Mesothelial cell of epicardium (in vitro differentiated cells): ENCODE data around the gene CENPE. TPM values are rescaled to one million over a fixed set of nuclear protein-coding genes. Genes with fewer than 3 reads are reported as not detected.
"Not testable (repeated sequence)": the region's sequence is repeated elsewhere in the genome, so short reads cannot be mapped to it uniquely, and the experiment has no call there.

Experiments
- DNase-seq, 2 experiments: peaks; one replicate each; pipeline ENCODE4 v3.0.0; 2021; ENCODE audit warnings: low spot score in 2 of 2; ENCODE audit not compliant: unreplicated experiment in 2 of 2
- H3K27ac Mint-ChIP-seq: 2 replicates; pipeline ENCODE4 v1.8.0; 2021; ENCODE audit warnings: mixed read lengths
- H3K27me3 Mint-ChIP-seq: 2 replicates; pipeline ENCODE4 v1.8.0; 2021; ENCODE audit warnings: low read depth, mixed read lengths
- H3K36me3 Mint-ChIP-seq: 2 replicates; pipeline ENCODE4 v1.8.0; 2021; ENCODE audit warnings: mixed read lengths
- H3K4me1 Mint-ChIP-seq: 2 replicates; pipeline ENCODE4 v1.8.0; 2021; ENCODE audit warnings: mixed read lengths
- H3K4me3 Mint-ChIP-seq: 2 replicates; pipeline ENCODE4 v1.8.0; 2021; ENCODE audit warnings: mild to moderate bottlenecking, moderate library complexity, mixed read lengths
- H3K9me3 Mint-ChIP-seq: 2 replicates; pipeline ENCODE4 v1.8.0; 2021; ENCODE audit warnings: mixed read lengths
- total RNA-seq: library from RNA; stranded (reverse); gene quantifications from 3 replicates; pipeline ENCODE4 v1.2.1, GENCODE V29; 2021
- TF ChIP-seq, protein P1 (sequence below): fragments of 200-600 bp; sonication (generic); IDR thresholded peaks from one replicate; pipeline ENCODE4 v1.5.0; 2021; ENCODE audit warnings: antibody characterized with exemption; ENCODE audit not compliant: unreplicated experiment

The CENPE gene, protein sequence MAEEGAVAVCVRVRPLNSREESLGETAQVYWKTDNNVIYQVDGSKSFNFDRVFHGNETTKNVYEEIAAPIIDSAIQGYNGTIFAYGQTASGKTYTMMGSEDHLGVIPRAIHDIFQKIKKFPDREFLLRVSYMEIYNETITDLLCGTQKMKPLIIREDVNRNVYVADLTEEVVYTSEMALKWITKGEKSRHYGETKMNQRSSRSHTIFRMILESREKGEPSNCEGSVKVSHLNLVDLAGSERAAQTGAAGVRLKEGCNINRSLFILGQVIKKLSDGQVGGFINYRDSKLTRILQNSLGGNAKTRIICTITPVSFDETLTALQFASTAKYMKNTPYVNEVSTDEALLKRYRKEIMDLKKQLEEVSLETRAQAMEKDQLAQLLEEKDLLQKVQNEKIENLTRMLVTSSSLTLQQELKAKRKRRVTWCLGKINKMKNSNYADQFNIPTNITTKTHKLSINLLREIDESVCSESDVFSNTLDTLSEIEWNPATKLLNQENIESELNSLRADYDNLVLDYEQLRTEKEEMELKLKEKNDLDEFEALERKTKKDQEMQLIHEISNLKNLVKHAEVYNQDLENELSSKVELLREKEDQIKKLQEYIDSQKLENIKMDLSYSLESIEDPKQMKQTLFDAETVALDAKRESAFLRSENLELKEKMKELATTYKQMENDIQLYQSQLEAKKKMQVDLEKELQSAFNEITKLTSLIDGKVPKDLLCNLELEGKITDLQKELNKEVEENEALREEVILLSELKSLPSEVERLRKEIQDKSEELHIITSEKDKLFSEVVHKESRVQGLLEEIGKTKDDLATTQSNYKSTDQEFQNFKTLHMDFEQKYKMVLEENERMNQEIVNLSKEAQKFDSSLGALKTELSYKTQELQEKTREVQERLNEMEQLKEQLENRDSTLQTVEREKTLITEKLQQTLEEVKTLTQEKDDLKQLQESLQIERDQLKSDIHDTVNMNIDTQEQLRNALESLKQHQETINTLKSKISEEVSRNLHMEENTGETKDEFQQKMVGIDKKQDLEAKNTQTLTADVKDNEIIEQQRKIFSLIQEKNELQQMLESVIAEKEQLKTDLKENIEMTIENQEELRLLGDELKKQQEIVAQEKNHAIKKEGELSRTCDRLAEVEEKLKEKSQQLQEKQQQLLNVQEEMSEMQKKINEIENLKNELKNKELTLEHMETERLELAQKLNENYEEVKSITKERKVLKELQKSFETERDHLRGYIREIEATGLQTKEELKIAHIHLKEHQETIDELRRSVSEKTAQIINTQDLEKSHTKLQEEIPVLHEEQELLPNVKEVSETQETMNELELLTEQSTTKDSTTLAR (N-terminal part only)
- 13.3 to 15.6 TPM (median 14.2 TPM) in 3 replicates for total RNA-seq

DNA sequence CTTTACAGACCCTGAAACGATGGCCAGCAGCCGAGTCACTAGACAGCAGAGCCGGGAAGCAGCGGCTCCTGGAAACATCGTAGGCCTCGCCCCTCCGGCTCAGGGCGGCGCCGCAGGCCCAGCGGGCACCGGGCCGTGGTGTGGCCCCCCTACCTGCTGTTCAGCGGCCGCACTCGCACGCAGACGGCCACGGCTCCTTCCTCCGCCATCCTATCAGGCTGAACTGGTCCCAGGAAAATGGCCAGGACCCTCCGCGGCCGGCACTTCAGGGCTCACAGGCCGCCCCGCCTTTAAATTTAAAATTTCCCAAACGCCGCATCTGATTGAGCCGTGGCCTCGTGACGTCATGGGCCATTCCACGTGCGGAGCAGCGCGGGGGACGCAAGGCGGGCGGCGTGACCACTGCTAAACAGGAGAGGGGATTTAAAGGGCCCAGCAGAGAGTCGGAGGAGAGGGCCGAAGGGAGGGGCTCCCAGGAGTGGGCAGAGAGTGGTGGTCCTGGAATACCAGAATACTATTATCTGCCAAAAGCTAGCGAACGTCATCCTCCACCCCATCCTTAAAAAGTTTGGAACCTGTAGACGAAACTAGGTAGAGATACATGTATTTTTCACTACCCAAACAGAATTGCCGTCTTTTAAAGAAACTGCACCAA, at the start of gene CENPE:
CENPE (minus strand) TSS at position 233 of the 655 bp plus-strand sequence; CDS start at position 209, 24 bp downstream.
- peak within 1 kb of the TSS; percentile 98 for H3K27ac Mint-ChIP-seq
- peak; percentile 76 to 92 for DNase-seq
- H3K4me3 Mint-ChIP-seq = peak within 1 kb of the TSS; percentile 91
- H3K9me3 Mint-ChIP-seq = no peaks in the 10 kb centered on the region
- TF ChIP-seq, protein P1, sequence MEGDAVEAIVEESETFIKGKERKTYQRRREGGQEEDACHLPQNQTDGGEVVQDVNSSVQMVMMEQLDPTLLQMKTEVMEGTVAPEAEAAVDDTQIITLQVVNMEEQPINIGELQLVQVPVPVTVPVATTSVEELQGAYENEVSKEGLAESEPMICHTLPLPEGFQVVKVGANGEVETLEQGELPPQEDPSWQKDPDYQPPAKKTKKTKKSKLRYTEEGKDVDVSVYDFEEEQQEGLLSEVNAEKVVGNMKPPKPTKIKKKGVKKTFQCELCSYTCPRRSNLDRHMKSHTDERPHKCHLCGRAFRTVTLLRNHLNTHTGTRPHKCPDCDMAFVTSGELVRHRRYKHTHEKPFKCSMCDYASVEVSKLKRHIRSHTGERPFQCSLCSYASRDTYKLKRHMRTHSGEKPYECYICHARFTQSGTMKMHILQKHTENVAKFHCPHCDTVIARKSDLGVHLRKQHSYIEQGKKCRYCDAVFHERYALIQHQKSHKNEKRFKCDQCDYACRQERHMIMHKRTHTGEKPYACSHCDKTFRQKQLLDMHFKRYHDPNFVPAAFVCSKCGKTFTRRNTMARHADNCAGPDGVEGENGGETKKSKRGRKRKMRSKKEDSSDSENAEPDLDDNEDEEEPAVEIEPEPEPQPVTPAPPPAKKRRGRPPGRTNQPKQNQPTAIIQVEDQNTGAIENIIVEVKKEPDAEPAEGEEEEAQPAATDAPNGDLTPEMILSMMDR = no peak
- H3K36me3 Mint-ChIP-seq = peaks cover 3% of the 10 kb centered on the region
- H3K4me1 Mint-ChIP-seq = peaks cover 11% of the 10 kb centered on the region
- H3K27me3 Mint-ChIP-seq = no peaks in the 10 kb centered on the region

DNA sequence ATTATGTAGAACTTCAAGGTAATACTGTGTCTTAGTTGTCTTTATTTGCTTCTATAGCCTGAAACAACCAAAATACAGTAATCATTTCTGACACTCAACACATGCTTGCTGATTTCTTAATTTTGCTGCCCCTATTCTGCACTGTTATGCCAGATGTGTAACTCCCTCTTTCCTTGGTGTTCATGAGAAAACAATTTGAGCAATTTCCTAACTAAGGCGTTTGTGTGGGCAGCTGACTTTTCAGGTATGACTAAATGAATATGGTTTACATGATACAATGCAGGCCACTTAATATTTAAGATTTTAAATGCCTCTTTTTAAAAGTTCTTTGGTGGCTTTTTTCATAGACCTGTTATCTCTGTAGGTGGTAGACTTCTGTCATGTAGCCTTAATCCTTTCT, 46.1 kb upstream of the CENPE start:
- H3K27me3 Mint-ChIP-seq = no peaks in the 10 kb centered on the region
- no peak overlapping the region for H3K4me3 Mint-ChIP-seq
- no peaks in the 10 kb centered on the region for H3K4me1 Mint-ChIP-seq
- no peak overlapping the region for H3K27ac Mint-ChIP-seq
- no peak for DNase-seq
- no peaks in the 10 kb centered on the region for H3K36me3 Mint-ChIP-seq
- TF ChIP-seq, protein P1 = no peak
- peaks cover 28% of the 10 kb centered on the region for H3K9me3 Mint-ChIP-seq

DNA sequence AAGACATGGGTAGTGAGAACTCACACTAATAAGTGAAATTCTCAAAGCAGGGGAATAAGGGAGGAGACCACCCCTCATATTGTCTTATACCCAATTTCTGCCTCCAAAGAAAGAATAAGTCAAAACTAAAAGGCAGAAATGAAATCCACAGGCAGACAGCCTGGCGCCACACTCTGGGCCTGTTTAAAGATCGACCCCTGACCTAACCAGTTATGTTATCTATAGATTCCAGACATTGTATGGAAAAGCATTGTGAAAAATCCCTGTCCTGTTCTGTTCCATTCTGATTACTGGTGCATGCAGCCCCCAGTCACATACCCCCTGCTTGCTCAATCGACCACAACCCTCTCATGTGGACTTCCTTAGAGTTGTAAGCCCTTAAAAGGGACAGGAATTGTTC, 32.8 kb upstream of the CENPE start:
- not testable (repeated sequence) for H3K4me1 Mint-ChIP-seq, DNase-seq, H3K36me3 Mint-ChIP-seq, H3K27ac Mint-ChIP-seq, H3K4me3 Mint-ChIP-seq, H3K27me3 Mint-ChIP-seq
- H3K9me3 Mint-ChIP-seq = peaks cover 13% of the 10 kb centered on the region

DNA sequence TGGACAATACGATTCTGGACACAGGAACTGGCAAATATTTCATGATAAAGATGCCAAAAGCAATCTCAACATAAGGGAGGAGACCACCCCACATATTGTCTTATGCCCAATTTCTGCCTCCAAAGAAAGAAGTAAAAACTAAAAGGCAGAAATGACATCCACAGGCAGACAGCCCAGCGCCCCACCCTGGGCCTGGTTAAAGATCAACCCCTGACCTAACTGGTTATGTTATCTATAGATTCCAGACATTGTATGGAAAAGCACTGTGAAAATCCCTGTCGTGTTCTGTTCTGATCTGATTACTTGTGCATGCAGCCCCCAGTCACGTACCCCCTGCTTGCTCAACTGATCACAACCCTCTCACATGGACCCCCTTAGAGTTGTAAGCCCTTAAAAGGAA, 25.4 kb upstream of the CENPE start:
- DNase-seq, H3K27ac Mint-ChIP-seq, H3K36me3 Mint-ChIP-seq, H3K4me3 Mint-ChIP-seq, H3K4me1 Mint-ChIP-seq, H3K27me3 Mint-ChIP-seq: not testable (repeated sequence)
- H3K9me3 Mint-ChIP-seq = peaks cover 12% of the 10 kb centered on the region

DNA sequence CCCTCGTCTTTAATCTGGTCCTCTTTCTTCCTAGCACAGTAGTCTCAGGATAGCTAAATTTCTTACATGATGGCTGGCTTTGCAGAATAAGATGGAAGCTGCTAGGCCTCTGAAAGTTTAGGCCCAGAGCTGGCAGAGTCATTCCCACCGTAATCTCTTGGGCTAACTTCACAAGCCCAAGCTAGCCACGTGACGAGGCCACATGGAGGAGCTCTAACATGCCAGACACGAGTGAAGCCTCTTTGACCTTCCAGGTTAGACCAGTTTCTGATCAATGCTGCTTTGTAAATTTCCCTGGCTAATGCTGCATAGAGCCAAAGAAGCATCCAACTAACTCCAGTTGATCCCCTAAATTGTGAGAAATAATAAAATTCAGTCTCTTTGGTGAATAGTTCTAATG, 9.5 kb upstream of the CENPE start:
- Mint-ChIP-seq H3K4me1 (no peaks in the 10 kb centered on the region), H3K9me3 (no peaks in the 10 kb centered on the region), H3K27me3 (no peaks in the 10 kb centered on the region), H3K4me3 (no peak overlapping the region), H3K27ac (no peak overlapping the region), H3K36me3 (no peaks in the 10 kb centered on the region)
- TF ChIP-seq, protein P1 = no peak
- no peak for DNase-seq

DNA sequence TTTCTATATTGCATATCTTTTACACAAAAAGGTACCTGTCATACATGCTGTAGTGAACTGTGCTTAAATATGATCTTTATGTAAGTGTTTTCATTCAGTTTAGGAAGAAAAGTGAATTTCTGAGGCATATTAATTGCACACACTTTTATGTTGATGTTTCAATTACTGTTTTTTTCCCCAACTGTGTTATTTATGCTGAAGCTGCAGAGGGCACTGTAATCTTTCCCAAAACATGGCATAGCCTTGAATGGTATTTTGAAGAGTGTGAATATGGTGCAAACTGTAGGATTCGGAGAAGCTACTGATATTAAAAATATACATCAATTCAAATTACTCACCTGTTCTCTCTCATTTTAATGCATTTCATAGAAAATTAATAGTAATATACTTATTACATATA, 6.0 kb upstream of the CENPE start:
- no peaks in the 10 kb centered on the region for H3K9me3 Mint-ChIP-seq
- no peaks in the 10 kb centered on the region for H3K4me1 Mint-ChIP-seq
- H3K27ac Mint-ChIP-seq = no peak overlapping the region
- no peaks in the 10 kb centered on the region for H3K27me3 Mint-ChIP-seq
- no peaks in the 10 kb centered on the region for H3K36me3 Mint-ChIP-seq
- no peak overlapping the region for H3K4me3 Mint-ChIP-seq
- TF ChIP-seq, protein P1 = no peak
- no peak for DNase-seq
